GM18505 (cell line): ENCODE results near the gene MAB21L3.

Source experiments
- ATAC-seq: cut with Tn5 transposase; IDR thresholded peaks from one replicate; pipeline ENCODE4 v1.9.1; 2021; ENCODE audit not compliant: unreplicated experiment
- POLR2A ChIP-seq: IDR thresholded peaks from 4 replicates; pipeline ENCODE4 v1.6.1; 2011; ENCODE audit warnings: borderline replicate concordance; ENCODE audit not compliant: insufficient read depth, insufficient read length; ENCODE audit errors: extremely low read depth

Gene MAB21L3

DNA sequence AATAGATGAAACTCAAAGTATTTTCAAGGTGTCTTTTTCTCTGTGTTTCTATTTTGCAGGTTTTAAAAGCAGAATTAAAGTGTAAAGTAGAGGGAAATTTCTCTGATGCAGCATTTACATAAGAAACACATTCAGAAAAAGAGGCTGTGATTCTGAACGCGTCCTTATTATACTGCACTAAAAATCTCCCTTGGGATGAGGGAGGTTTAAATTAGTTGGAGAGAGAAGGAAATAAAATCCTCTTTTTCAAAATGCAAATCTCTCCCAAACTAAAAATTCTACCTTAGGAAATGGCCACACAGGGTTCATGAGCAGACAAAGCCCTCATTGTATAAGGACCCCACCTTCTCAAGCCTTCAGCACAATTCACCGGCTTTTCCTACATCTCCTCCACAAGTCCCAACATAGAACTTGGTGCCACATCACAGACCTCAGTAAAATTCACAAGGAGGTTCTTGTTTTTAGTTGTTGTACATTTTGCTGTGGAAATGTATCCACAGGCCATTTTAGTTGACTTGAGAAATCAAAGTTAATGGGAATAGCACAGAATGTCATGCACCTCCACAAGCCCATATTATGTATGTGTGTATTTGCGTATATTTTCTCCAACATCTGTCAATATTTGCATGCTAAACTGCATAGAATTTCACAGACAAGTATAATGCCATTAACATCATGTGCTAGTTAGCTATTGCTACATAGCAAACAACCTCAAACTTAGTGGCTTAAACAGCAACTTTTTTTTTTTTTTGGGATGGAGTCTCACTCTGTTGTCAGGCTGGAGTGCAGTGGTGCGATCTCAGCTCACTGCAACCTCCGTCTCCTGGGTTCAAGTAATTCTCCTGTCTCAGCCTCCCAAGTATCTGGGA lies 59.8 kb downstream of the MAB21L3 start:
- no peak for ATAC-seq
- no peak for TF ChIP-seq POLR2A

DNA sequence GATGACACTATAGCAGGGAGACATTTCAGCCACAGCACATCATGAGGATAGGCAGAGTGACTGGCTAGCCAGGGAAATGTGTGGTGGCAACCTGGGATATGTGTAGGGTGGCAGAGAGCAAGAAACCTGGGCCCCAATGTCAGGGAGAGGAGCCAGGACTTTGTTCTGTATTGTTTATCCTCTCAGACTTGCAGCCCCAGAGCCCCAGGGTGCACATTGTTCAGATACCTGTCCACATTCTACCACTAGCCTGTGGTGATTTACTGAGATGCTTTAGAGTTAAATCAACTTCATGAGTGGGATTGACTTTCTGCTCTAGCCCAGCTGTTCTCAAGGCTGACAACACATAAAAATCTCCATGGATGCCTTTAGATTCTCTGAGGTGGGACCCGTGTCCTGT lies 61.5 kb downstream of the MAB21L3 start:
- no peak for TF ChIP-seq POLR2A
- no peak for ATAC-seq

DNA sequence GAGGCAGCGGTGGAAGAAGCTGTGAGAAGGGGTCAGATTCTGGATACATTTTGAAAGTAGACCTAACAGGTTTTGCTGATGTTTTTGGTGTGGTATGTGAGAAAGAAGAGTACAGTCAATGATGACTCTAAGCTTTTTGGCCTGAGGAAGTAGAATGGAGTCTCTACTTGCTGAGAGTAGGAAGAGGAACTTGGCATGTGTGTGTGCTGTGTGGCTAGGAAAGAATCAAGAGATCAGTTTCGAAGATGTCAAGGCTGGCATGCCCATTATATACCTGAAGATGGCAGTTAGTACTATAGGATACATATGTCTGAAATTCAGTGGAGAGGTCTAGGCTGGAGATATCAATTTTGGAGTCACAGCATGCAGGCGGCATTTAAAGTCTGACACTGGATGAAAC lies 64.4 kb downstream of the MAB21L3 start:
- ATAC-seq, result no peak
- no peak for TF ChIP-seq POLR2A

DNA sequence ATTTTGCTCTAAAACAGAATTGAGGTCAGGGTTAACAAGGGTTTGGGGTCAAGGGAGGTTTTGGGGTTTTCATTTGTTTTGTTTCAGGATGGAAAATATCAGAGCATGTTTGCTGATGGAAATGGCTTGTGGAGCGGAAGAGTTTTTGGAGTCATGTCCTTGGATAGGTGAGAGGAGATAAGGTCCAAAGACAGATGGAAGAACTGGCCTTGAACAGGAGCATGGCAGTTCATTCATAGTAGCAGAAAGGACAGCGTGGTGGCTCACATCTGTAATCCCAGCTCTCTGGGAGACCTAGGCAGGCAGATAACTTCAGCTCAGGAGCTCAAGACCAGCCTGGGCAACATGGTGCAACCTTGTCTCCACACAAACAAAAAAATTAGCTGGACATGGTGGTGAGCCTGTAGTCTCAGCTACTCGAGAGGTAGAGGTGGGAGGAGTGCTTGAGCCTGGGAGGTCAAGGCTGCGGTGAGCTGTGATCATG lies 65.1 kb downstream of the MAB21L3 start:
- no peak for ATAC-seq
- TF ChIP-seq POLR2A, result no peak

DNA sequence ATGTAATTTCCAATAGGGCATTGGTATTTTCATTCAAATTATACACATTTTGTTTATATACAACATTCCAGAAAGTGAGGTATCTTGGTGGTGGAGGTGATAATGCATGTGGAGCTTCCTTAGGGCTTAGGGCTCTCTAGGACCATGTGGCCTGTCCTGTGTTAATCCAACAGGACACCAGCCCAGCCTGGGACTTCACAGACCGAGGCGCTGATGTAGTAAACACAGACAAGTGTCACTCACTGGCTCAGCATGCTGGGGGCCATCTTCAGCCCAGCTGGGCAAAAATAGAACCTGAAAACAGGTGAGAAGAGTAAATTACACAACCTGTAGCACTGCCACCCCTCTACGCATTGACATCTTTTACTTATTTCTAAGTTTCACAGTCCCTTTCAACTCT lies 66.7 kb downstream of the MAB21L3 start:
- TF ChIP-seq POLR2A, result no peak
- no peak for ATAC-seq

DNA sequence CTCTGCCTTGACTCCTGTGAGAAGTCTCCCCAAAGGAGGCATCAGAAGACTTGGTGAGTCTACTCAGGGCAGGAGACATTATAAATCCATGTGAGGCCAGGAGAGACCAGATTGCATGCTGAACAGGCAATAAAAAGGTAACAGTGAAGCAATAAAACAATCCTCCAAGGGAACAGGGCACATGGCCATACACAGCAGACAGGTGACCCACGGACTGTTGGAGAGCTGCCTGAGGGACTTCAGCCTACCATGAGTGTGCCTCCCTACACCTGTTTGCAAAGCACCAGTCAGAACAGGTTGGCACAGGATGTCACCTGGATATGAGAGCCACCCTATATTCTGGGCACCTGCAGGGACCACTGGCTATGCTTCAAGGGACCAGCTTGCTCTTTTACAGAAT lies 67.6 kb downstream of the MAB21L3 start:
- no peak for ATAC-seq
- no peak for TF ChIP-seq POLR2A

DNA sequence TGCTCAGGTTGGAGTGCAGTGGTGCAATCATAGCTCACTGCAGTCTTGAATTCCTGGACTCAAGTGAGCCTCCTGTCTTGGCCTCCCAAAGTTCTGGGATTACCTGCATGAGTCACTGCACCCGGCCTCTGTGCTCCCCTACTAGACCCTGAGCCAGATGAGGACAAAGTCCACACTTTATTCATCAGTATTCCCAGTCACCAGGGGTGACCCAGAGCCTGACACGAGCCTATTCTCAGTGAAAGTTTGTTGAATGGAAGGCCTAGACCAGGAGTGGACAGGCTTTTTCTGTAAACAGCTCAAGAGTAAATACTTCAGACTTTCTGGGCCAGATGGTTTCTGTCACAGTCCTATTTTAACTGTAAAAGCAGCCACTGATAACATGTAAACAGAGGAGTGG lies 68.2 kb downstream of the MAB21L3 start:
- no peak for ATAC-seq
- no peak for TF ChIP-seq POLR2A

DNA sequence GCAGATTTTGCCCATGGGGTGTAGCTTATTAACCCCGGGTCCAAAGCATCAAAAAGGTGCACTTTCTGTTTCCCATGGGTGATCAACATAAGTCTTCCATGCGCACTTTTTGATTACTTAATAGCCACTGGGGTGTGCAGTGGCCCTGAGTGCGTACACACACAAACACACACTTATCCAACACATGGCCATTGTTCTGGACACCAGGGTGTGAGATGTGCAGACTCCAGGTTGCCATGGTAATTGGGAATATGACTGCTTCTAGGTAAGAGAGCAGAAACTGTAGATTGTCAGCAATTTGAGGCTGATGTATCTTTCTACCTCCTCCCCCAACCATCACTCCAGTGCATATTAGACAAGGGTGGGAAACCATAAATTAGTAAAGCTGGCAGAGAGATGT lies 68.8 kb downstream of the MAB21L3 start:
- no peak for ATAC-seq
- TF ChIP-seq POLR2A, result no peak

DNA sequence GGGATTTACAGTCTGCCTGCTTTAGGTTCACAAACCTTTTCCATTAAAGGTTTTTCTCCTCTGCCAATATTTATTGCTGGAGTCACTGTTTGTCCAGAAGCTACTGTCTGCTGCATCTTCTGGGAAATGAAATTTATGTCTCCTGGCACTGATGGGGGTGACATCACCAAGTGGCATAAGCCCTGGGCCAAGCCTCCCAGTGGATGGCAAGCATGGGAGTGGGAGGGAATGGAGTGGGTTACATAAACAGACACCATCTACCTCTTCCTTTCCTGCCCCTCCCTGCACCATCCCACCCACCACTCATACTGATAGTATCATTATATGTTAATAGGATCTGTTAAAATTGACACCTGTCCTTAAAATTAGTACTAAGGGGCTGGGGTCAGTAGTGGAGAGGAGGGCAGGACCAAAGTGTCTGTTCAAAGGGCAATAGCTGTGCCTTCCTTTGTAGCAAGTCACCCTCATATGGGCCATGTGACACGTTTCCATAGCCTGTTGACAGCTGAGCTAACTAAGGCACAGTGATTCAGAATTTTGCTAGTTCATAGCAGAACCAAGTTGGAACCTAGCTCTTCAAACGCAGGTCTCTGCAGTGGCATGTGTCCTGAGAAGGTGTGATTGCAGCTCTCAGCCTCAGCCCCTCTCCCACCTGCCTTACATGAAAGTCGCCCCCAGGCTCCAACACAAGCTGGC lies 71.0 kb downstream of the MAB21L3 start:
- ATAC-seq, result no peak
- no peak for TF ChIP-seq POLR2A
